Activated CD8-positive, alpha-beta T cell treated with anti-CD3 and anti-CD28 coated beads for 36 hours (primary cell): Measurements from ENCODE around the gene MTCH2. TPM values are rescaled to one million over a fixed set of nuclear protein-coding genes. Genes with fewer than 3 reads are reported as not detected.
"Not testable (repeated sequence)": the region's sequence is repeated elsewhere in the genome, so short reads cannot be mapped to it uniquely, and the experiment has no call there.

Source experiments
- ATAC-seq: fragments of 200-7000 bp; cut with Tn5 transposase; one replicate; pipeline ENCODE4 v1.10.0; 2021; ENCODE audit warnings: mild to moderate bottlenecking, moderate library complexity
- CTCF ChIA-PET: fragments of 350-600 bp; sonication (Branson Sonifier 250); formaldehyde crosslinking; loops from one replicate; lab custom pipeline; 2021; ENCODE audit warnings: antibody characterized with exemption; lab: Charles Lee
- POLR2A ChIA-PET: fragments of 350-600 bp; sonication (Branson Sonifier 250); formaldehyde crosslinking; loops from one replicate; lab custom pipeline; 2021; ENCODE audit warnings: antibody characterized with exemption; lab: Charles Lee
- DNase-seq: peaks from one replicate; pipeline ENCODE4 v3.0.0-alpha.2; 2020
- H3K27ac Mint-ChIP-seq: one replicate; pipeline ENCODE4 v1.8.0; 2021; ENCODE audit warnings: mild to moderate bottlenecking, mixed read lengths
- H3K27me3 Mint-ChIP-seq: one replicate; pipeline ENCODE4 v1.8.0; 2021; ENCODE audit warnings: mixed read lengths
- H3K36me3 Mint-ChIP-seq: one replicate; pipeline ENCODE4 v1.8.0; 2021; ENCODE audit warnings: low read depth, mixed read lengths
- H3K4me1 Mint-ChIP-seq: one replicate; pipeline ENCODE4 v1.8.0; 2021; ENCODE audit warnings: low read depth, mixed read lengths
- H3K4me3 Mint-ChIP-seq: one replicate; pipeline ENCODE4 v1.8.0; 2021; ENCODE audit warnings: mild to moderate bottlenecking, moderate library complexity, mixed read lengths
- H3K9me3 Mint-ChIP-seq: one replicate; pipeline ENCODE4 v1.8.0; 2021; ENCODE audit warnings: mixed read lengths
- intact Hi-C: fragments of 100-400 bp; cut with micrococcal nuclease; formaldehyde crosslinking; loops from one replicate; pipeline ENCODE4 v1.10.0; 2022
- total RNA-seq, 2 experiments: library from RNA; stranded (reverse); gene quantifications; one replicate each; pipeline ENCODE4 v1.2.3, GENCODE V29; 2021
- TF ChIP-seq, protein P1 (sequence below): fragments of 200-600 bp; IDR thresholded peaks from one replicate; pipeline ENCODE4 v1.8.0; 2022; ENCODE audit warnings: antibody characterized with exemption, mild to moderate bottlenecking

MTCH2 gene
- 100 to 1,000 TPM; 144 to 145 TPM for total RNA-seq

DNA sequence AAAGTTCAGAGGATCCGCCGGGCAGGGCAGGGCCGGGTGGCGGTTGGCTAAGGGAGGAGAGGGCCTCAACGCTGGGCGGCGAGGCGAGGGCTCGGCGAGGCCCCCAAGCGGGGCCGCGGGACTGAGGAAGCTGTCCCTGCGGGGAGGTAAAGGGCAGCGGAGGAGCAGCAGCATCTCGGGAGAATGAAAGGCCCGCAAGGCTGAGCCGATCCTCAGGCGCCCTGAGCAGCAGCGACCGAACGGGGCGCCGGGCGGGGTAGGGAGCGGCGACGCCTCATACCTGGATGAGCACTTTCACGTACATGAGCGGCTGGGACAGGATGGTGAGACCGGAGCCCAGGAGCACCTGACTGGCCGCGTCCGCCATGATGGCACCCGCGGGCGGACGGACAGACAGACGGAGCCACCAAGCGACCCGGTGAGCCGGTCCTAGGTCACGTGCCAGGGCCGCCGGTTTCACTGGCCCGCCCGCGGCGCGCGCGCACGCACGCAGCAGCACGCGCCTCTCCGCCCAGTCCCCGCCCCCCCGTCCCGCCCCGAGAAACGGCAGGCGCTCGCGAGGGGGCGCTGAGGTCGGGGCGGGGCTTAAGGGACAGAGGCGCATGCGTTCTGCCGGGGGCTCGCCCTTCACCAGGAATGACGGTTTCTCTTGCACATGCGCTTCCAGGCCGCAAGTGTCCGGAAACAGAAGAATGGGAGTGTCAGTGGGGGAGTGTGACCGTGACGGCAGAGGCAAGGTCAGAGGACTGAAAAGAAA lies at the start of gene MTCH2:
TSS of gene MTCH2 (minus strand) at position 461 of the 757 bp plus-strand sequence. CDS start at position 367, 94 bp downstream.
- ChIA-PET POLR2A (interaction anchor here (1.1 to 1.8 kb wide), 2 partner anchors 13 to 144 kb away, joined by 4 read pairs; no protein-coding TSS in a partner anchor), CTCF (interaction anchor here (0.9 kb wide), 1 partner anchor 14 kb away, joined by 3 read pairs; no protein-coding TSS in a partner anchor)
- Mint-ChIP-seq H3K9me3 (no peaks in the 10 kb centered on the region), H3K27ac (peak within 1 kb of the TSS; percentile 95), H3K27me3 (no peaks in the 10 kb centered on the region), H3K4me1 (peaks cover 15% of the 10 kb centered on the region), H3K36me3 (peaks cover 17% of the 10 kb centered on the region), H3K4me3 (peak within 1 kb of the TSS; percentile 93)
- TF ChIP-seq, protein P1, sequence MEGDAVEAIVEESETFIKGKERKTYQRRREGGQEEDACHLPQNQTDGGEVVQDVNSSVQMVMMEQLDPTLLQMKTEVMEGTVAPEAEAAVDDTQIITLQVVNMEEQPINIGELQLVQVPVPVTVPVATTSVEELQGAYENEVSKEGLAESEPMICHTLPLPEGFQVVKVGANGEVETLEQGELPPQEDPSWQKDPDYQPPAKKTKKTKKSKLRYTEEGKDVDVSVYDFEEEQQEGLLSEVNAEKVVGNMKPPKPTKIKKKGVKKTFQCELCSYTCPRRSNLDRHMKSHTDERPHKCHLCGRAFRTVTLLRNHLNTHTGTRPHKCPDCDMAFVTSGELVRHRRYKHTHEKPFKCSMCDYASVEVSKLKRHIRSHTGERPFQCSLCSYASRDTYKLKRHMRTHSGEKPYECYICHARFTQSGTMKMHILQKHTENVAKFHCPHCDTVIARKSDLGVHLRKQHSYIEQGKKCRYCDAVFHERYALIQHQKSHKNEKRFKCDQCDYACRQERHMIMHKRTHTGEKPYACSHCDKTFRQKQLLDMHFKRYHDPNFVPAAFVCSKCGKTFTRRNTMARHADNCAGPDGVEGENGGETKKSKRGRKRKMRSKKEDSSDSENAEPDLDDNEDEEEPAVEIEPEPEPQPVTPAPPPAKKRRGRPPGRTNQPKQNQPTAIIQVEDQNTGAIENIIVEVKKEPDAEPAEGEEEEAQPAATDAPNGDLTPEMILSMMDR, result peak; percentile 12
- intact Hi-C loops, result loop anchor here (5.0 kb wide), 1 partner anchor 75 kb away; the partner anchor contains the start of gene AGBL2
- peak; percentile 96 for ATAC-seq
- DNase-seq, result peak; percentile 96

DNA sequence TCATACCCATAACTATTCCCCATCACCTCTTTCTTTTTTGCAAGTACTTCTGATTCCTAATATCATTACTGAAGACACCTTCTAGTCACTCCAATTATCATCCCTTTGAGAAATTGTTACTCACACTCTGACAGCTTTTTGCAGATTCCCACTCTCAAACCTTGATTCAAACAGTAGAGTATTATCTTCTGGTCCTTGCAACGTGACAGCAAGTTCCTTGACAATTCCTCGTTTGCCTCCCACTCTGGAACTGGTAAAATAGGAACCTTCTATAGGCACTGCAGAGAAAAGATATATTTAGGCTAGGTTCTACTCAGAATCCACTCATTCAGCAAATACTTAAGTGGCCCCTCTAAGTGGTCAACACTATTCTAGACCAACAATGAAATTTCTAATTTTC lies 49.6 kb upstream of the MTCH2 start:
- DNase-seq, result no peak
- H3K4me3 Mint-ChIP-seq, result no peak overlapping the region
- TF ChIP-seq, protein P1, result no peak
- no peak overlapping the region for H3K27ac Mint-ChIP-seq
- H3K4me1 Mint-ChIP-seq, result peaks cover 5% of the 10 kb centered on the region
- H3K27me3 Mint-ChIP-seq, result no peaks in the 10 kb centered on the region
- no peak for ATAC-seq
- H3K36me3 Mint-ChIP-seq, result no peaks in the 10 kb centered on the region
- H3K9me3 Mint-ChIP-seq, result no peaks in the 10 kb centered on the region
- POLR2A ChIA-PET, result interaction anchor here (0.7 kb wide), 1 partner anchor 37 kb away, joined by 3 read pairs; no protein-coding TSS in a partner anchor
- CTCF ChIA-PET, result no interaction called here
- intact Hi-C loops, result no loop called here

DNA sequence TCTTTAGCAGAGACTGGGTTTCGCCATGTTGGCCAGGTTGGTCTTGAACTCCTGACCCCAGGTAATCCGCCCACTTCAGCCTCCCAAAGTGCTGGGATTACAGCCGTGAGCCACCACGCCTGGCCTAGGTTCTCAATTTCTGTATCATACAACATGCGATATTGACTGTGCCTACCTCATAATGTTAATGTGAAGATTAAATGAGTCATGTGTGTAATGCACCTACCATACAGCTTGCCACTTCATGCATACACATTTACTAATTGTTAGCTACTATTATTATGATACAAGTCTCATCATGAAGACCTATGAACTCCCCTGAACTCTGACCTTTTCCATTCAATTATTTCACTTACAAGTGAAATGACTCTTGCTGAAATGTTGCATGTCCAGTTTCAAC lies 47.1 kb upstream of the MTCH2 start:
- ATAC-seq, result peak; percentile 10
- no peak overlapping the region for H3K4me3 Mint-ChIP-seq
- H3K4me1 Mint-ChIP-seq, result peaks cover 5% of the 10 kb centered on the region
- no peak overlapping the region for H3K27ac Mint-ChIP-seq
- no peaks in the 10 kb centered on the region for H3K27me3 Mint-ChIP-seq
- TF ChIP-seq, protein P1, result no peak
- intact Hi-C loops, result no loop called here
- ChIA-PET CTCF (no interaction called here), POLR2A (no interaction called here)
- H3K9me3 Mint-ChIP-seq, result no peaks in the 10 kb centered on the region
- DNase-seq, result no peak
- H3K36me3 Mint-ChIP-seq, result no peaks in the 10 kb centered on the region

DNA sequence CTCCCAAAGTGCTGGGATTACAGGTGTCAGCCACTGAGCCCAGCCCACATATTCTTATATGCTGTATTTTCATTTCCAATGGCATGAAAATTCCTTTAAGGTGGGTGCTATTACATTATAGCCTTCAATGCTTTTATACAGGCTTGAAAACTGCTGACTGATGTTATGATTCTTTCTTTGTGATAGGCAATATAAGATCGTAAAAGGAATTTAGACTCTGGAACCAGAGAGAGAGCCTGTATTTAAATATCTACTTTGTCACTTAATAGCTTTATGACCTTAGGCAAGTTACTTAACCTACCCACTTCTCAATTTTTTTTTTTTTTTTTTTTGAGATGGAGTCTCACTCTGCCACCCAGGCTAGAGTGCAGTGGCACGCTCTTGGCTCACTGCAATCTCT lies 46.6 kb upstream of the MTCH2 start:
- Mint-ChIP-seq H3K27me3 (no peaks in the 10 kb centered on the region), H3K36me3 (no peaks in the 10 kb centered on the region), H3K9me3 (no peaks in the 10 kb centered on the region), H3K4me1 (peaks cover 5% of the 10 kb centered on the region), H3K27ac (no peak overlapping the region), H3K4me3 (no peak overlapping the region)
- POLR2A ChIA-PET, result no interaction called here
- TF ChIP-seq, protein P1, result no peak
- intact Hi-C loops, result no loop called here
- ATAC-seq (no peak), DNase-seq (no peak)
- CTCF ChIA-PET, result no interaction called here

DNA sequence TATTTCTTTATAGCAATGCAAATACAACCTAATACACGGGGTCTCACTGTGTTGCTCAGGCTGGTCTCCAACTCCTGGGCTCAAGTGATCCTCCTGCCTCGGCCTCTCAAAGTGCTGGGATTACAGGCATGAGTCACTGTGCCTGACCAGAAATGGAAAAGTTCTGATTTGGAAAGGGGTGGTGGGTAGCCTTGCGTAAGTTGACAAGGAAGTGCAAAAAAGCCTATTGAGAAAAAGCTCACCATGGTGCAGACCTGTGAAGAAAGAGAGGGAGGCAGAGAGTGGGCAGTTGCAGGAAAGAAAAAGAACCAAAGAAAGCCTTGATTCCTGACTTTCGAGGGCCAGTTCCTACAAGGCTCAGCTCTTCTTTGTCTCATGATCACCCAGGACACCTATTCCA lies 45.8 kb upstream of the MTCH2 start:
- H3K27ac Mint-ChIP-seq, result no peak overlapping the region
- peaks cover 5% of the 10 kb centered on the region for H3K4me1 Mint-ChIP-seq
- DNase-seq (no peak), ATAC-seq (no peak)
- no peaks in the 10 kb centered on the region for H3K27me3 Mint-ChIP-seq
- intact Hi-C loops, result no loop called here
- H3K9me3 Mint-ChIP-seq, result no peaks in the 10 kb centered on the region
- no peaks in the 10 kb centered on the region for H3K36me3 Mint-ChIP-seq
- CTCF ChIA-PET, result no interaction called here
- H3K4me3 Mint-ChIP-seq, result no peak overlapping the region
- POLR2A ChIA-PET, result no interaction called here
- TF ChIP-seq, protein P1, result no peak

DNA sequence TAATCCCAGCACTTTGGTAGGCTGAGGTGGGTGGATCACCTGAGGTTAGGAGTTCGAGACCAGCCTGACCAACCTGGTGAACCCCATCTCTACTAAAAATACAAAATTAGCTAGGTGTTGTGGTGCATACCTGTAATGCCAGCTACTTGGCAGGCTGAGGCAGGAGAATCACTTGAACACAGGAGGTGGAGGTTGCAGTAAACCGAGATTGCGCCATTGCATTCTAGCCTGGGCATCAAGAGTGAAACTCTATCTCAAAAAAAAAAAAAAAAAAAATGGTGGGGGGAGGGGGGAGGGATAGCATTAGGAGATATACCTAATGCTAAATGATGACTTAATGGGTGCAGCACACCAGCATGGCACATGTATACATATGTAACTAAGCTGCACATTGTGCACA lies 44.3 kb upstream of the MTCH2 start:
- POLR2A ChIA-PET, result interaction anchor here (0.7 kb wide), 1 partner anchor 119 kb away, joined by 3 read pairs; no protein-coding TSS in a partner anchor
- H3K4me3 Mint-ChIP-seq, result not testable (repeated sequence)
- CTCF ChIA-PET, result interaction anchor here (0.6 to 1.0 kb wide), 2 partner anchors 56 to 120 kb away, joined by 3 read pairs; no protein-coding TSS in a partner anchor

More for the DNA sequence above, 44.3 kb upstream of the MTCH2 start:
- DNase-seq, H3K9me3 Mint-ChIP-seq, ATAC-seq, intact Hi-C loops, H3K36me3 Mint-ChIP-seq, H3K27ac Mint-ChIP-seq, H3K27me3 Mint-ChIP-seq, H3K4me1 Mint-ChIP-seq: not testable (repeated sequence)
